Neural progenitor cell (in vitro differentiated cells): ENCODE data around the gene UNK. TPM values are rescaled to one million over a fixed set of nuclear protein-coding genes. Genes with fewer than 3 reads are reported as not detected.

Experiments
- DNase-seq: peaks from one replicate; pipeline ENCODE4 v3.0.0-alpha.2; 2016; ENCODE audit warnings: low spot score
- H2AFZ ChIP-seq: fragments of 200-600 bp; sonication (generic); replicated peaks from 2 replicates; pipeline ENCODE4 v1.6.1; 2016; ENCODE audit warnings: antibody characterized with exemption
- H3F3A ChIP-seq: fragments of 200-600 bp; sonication (generic); 2 replicates; pipeline ENCODE4 v1.6.1; 2016; ENCODE audit warnings: antibody characterized with exemption, low read depth
- H3K27ac ChIP-seq: fragments of 200-600 bp; sonication (generic); 2 replicates; pipeline ENCODE4 v1.5.1; 2016; ENCODE audit warnings: mild to moderate bottlenecking
- H3K27me3 ChIP-seq: fragments of 200-600 bp; sonication (generic); 2 replicates; pipeline ENCODE4 v1.6.1; 2016; ENCODE audit warnings: mild to moderate bottlenecking, moderate library complexity
- H3K36me3 ChIP-seq: fragments of 200-600 bp; sonication (generic); 2 replicates; pipeline ENCODE4 v1.5.1; 2016
- H3K4me1 ChIP-seq: fragments of 200-600 bp; sonication (generic); 2 replicates; pipeline ENCODE4 v1.6.1; 2016; ENCODE audit warnings: mixed run types
- H3K4me2 ChIP-seq: fragments of 200-600 bp; sonication (generic); 2 replicates; pipeline ENCODE4 v1.6.1; 2016
- H3K4me3 ChIP-seq: fragments of 200-600 bp; sonication (generic); 2 replicates; pipeline ENCODE4 v1.5.1; 2016
- H3K79me2 ChIP-seq: fragments of 200-600 bp; sonication (generic); 2 replicates; pipeline ENCODE4 v1.6.1; 2016; ENCODE audit warnings: low read depth
- H3K9ac ChIP-seq: fragments of 200-600 bp; sonication (generic); 2 replicates; pipeline ENCODE4 v1.6.1; 2016
- H3K9me3 ChIP-seq: fragments of 200-600 bp; sonication (generic); 2 replicates; pipeline ENCODE4 v1.5.1; 2016; ENCODE audit warnings: low read depth
- H4K20me1 ChIP-seq: fragments of 200-600 bp; sonication (generic); 2 replicates; pipeline ENCODE4 v1.6.1; 2016; ENCODE audit warnings: low read depth
- H3K27ac Mint-ChIP-seq: 3 replicates; pipeline ENCODE4 v1.8.0; 2021; ENCODE audit warnings: mixed read lengths
- H3K27me3 Mint-ChIP-seq: 2 replicates; pipeline ENCODE4 v1.8.0; 2022; ENCODE audit warnings: low read depth, mild to moderate bottlenecking, inconsistent platforms, moderate library complexity, mixed read lengths; ENCODE audit not compliant: insufficient read depth
- H3K36me3 Mint-ChIP-seq: 3 replicates; pipeline ENCODE4 v1.8.0; 2021; ENCODE audit warnings: mixed read lengths
- H3K4me1 Mint-ChIP-seq: 3 replicates; pipeline ENCODE4 v1.8.0; 2021; ENCODE audit warnings: mixed read lengths
- H3K4me3 Mint-ChIP-seq: 3 replicates; pipeline ENCODE4 v1.8.0; 2021; ENCODE audit warnings: mild to moderate bottlenecking, moderate library complexity, mixed read lengths
- H3K9me3 Mint-ChIP-seq: 3 replicates; pipeline ENCODE4 v1.8.0; 2020; ENCODE audit warnings: mixed read lengths
- EZH2 ChIP-seq: fragments of 200-600 bp; sonication (generic); IDR thresholded peaks from 2 replicates; pipeline ENCODE4 v1.6.1; 2017; ENCODE audit warnings: antibody characterized with exemption, mild to moderate bottlenecking, moderate library complexity
- EZH2phosphoT487 ChIP-seq: fragments of 200-600 bp; sonication (generic); IDR thresholded peaks from 2 replicates; pipeline ENCODE4 v1.6.1; 2017; ENCODE audit warnings: antibody characterized with exemption
- total RNA-seq: library from RNA; depleted of rRNA; stranded (reverse); fragments of >200 nt; gene quantifications from 2 replicates; pipeline ENCODE4 v1.2.3, GENCODE V29; 2015; ENCODE audit warnings: low replicate concordance
- TF ChIP-seq, protein P1 (sequence below): fragments of 200-600 bp; sonication (generic); IDR thresholded peaks from 2 replicates; pipeline ENCODE4 v1.5.1; 2017; ENCODE audit warnings: antibody characterized with exemption, mild to moderate bottlenecking

Gene UNK
- total RNA-seq, 1 donor from 2014 or later: 38.5 TPM

GRCh38 chr17:75832164-75832651 lies 47.6 kb downstream of the UNK start:
- Mint-ChIP-seq H3K27me3 (peaks cover 8% of the 10 kb centered on the region), H3K9me3 (no peaks in the 10 kb centered on the region), H3K36me3 (no peaks in the 10 kb centered on the region), H3K4me1 (peaks cover 20% of the 10 kb centered on the region), H3K4me3 (peak overlapping the region; percentile 37), H3K27ac (no peak overlapping the region)
- Histone ChIP-seq H3K4me1 (peaks cover 23% of the 10 kb centered on the region), H2AFZ (no peak overlapping the region), H3K27me3 (no peaks in the 10 kb centered on the region), H3K9ac (no peak overlapping the region), H4K20me1 (no peaks in the 10 kb centered on the region), H3K4me2 (no peak overlapping the region), H3K27ac (no peak overlapping the region), H3K36me3 (no peaks in the 10 kb centered on the region), H3F3A (peaks cover 24% of the 10 kb centered on the region), H3K79me2 (no peaks in the 10 kb centered on the region), H3K9me3 (no peaks in the 10 kb centered on the region), H3K4me3 (no peak overlapping the region)
- no peak for DNase-seq
- no peak for TF ChIP-seq EZH2
- TF ChIP-seq, protein P1, sequence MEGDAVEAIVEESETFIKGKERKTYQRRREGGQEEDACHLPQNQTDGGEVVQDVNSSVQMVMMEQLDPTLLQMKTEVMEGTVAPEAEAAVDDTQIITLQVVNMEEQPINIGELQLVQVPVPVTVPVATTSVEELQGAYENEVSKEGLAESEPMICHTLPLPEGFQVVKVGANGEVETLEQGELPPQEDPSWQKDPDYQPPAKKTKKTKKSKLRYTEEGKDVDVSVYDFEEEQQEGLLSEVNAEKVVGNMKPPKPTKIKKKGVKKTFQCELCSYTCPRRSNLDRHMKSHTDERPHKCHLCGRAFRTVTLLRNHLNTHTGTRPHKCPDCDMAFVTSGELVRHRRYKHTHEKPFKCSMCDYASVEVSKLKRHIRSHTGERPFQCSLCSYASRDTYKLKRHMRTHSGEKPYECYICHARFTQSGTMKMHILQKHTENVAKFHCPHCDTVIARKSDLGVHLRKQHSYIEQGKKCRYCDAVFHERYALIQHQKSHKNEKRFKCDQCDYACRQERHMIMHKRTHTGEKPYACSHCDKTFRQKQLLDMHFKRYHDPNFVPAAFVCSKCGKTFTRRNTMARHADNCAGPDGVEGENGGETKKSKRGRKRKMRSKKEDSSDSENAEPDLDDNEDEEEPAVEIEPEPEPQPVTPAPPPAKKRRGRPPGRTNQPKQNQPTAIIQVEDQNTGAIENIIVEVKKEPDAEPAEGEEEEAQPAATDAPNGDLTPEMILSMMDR: no peak
- TF ChIP-seq EZH2phosphoT487: no peak

GRCh38 chr17:75832652-75833400 lies 48.2 kb downstream of the UNK start:
- peaks cover 8% of the 10 kb centered on the region for H3K27me3 Mint-ChIP-seq
- no peaks in the 10 kb centered on the region for H3K9me3 Mint-ChIP-seq
- no peak overlapping the region for H3K4me3 ChIP-seq
- H3K4me3 Mint-ChIP-seq: peak overlapping the region; percentile 37
- peak overlapping the region; percentile 0 for H3K27ac Mint-ChIP-seq
- H3K9me3 ChIP-seq: no peaks in the 10 kb centered on the region
- no peaks in the 10 kb centered on the region for H3K79me2 ChIP-seq
- peaks cover 17% of the 10 kb centered on the region for H3K4me1 ChIP-seq
- no peaks in the 10 kb centered on the region for H3K36me3 Mint-ChIP-seq
- H3K4me1 Mint-ChIP-seq: peaks cover 18% of the 10 kb centered on the region
- H3F3A ChIP-seq: peaks cover 19% of the 10 kb centered on the region
- TF ChIP-seq, protein P1: no peak
- no peak for TF ChIP-seq EZH2
- H3K36me3 ChIP-seq: no peaks in the 10 kb centered on the region
- peak overlapping the region; percentile 27 for H3K4me2 ChIP-seq
- H3K9ac ChIP-seq: no peak overlapping the region
- H3K27me3 ChIP-seq: no peaks in the 10 kb centered on the region
- no peak for DNase-seq
- no peak overlapping the region for H3K27ac ChIP-seq
- H2AFZ ChIP-seq: peak overlapping the region; percentile 90
- H4K20me1 ChIP-seq: no peaks in the 10 kb centered on the region

GRCh38 chr17:75834279-75834920 lies 49.8 kb downstream of the UNK start:
- no peak overlapping the region for H2AFZ ChIP-seq
- TF ChIP-seq EZH2: no peak
- TF ChIP-seq, protein P1: no peak
- no peak for TF ChIP-seq EZH2phosphoT487
- H4K20me1 ChIP-seq: no peaks in the 10 kb centered on the region
- peaks cover 6% of the 10 kb centered on the region for H3F3A ChIP-seq
- H3K4me3 ChIP-seq: no peak overlapping the region
- H3K27ac ChIP-seq: no peak overlapping the region
- H3K4me1 Mint-ChIP-seq: peaks cover 12% of the 10 kb centered on the region
- no peak overlapping the region for H3K27ac Mint-ChIP-seq
- H3K79me2 ChIP-seq: no peaks in the 10 kb centered on the region
- no peak for DNase-seq
- no peak overlapping the region for H3K4me3 Mint-ChIP-seq
- peaks cover 8% of the 10 kb centered on the region for H3K27me3 Mint-ChIP-seq
- no peaks in the 10 kb centered on the region for H3K36me3 ChIP-seq
- no peak overlapping the region for H3K4me2 ChIP-seq
- H3K27me3 ChIP-seq: no peaks in the 10 kb centered on the region
- H3K9me3 ChIP-seq: no peaks in the 10 kb centered on the region
- no peak overlapping the region for H3K9ac ChIP-seq
- no peaks in the 10 kb centered on the region for H3K36me3 Mint-ChIP-seq
- peaks cover 11% of the 10 kb centered on the region for H3K4me1 ChIP-seq
- H3K9me3 Mint-ChIP-seq: no peaks in the 10 kb centered on the region
